GM13976 (cell line): ENCODE measurements around the gene TM2D3.

Source experiments
- DNase-seq: peaks from one replicate; pipeline ENCODE4 v3.0.0; 2012; ENCODE audit warnings: low spot score
- CTCF ChIP-seq: IDR thresholded peaks from 2 replicates; pipeline ENCODE4 v1.5.1; 2012; ENCODE audit warnings: borderline replicate concordance, mild to moderate bottlenecking; ENCODE audit not compliant: insufficient read depth; ENCODE audit errors: extremely low read depth, missing control alignments, control extremely low read depth
- in situ Hi-C: fragments of 300-500 bp; cut with MboI; formaldehyde crosslinking; loops from one replicate; pipeline ENCODE4 v1.12.0; 2022; ENCODE audit warnings: low sequenced_read_pairs, mixed read lengths, inconsistent platforms; ENCODE audit not compliant: unreplicated experiment

TM2D3 gene

GRCh38 chr15:101642361-101642760 lies 9.8 kb downstream of the TM2D3 start:
- DNase-seq = no peak
- in situ Hi-C loops = loop anchor here (5.0 kb wide), 1 partner anchor 340 kb away; no protein-coding TSS in a partner anchor
- no peak for TF ChIP-seq CTCF

- no peak for DNase-seq
- TF ChIP-seq CTCF = no peak
- in situ Hi-C loops = loop anchor here (5.0 kb wide), 1 partner anchor 340 kb away; no protein-coding TSS in a partner anchor
Observed at GRCh38 chr15:101641894-101642293, 10.3 kb downstream of the TM2D3 start.

- in situ Hi-C loops = loop anchor here (5.0 kb wide), 1 partner anchor 339 kb away; no protein-coding TSS in a partner anchor
- DNase-seq = peak; percentile 64
Observed at GRCh38 chr15:101641129-101641764, 10.9 kb downstream of the TM2D3 start.

GRCh38 chr15:101639667-101640066 lies 12.5 kb downstream of the TM2D3 start:
- in situ Hi-C loops = loop anchor here (5.0 kb wide), 1 partner anchor 337 kb away; no protein-coding TSS in a partner anchor
- TF ChIP-seq CTCF = no peak
- DNase-seq = no peak

More at GRCh38 chr15:101641129-101641764, 10.9 kb downstream of the TM2D3 start:
- TF ChIP-seq CTCF = peak; percentile 83

- no peak for TF ChIP-seq CTCF
- no peak for DNase-seq
- in situ Hi-C loops = no loop called here
Observed at GRCh38 chr15:101637919-101638318, 14.3 kb downstream of the TM2D3 start.

GRCh38 chr15:101637516-101637915 lies 14.7 kb downstream of the TM2D3 start:
- no peak for DNase-seq
- no peak for TF ChIP-seq CTCF
- in situ Hi-C loops = no loop called here
